Calu3 (cell line): ENCODE results near the gene BAAT. TPM values are rescaled to one million over a fixed set of nuclear protein-coding genes. Genes with fewer than 3 reads are reported as not detected.

Source experiments
- BruUV-seq: library from RNA; stranded (reverse); fragments of 400-500 nt; replicated peaks from 2 replicates; lab custom pipeline; 2021; lab: Mats Ljungman, UMichigan
- CTCF ChIA-PET: fragments of 300-600 bp; sonication (Branson Sonifier 250); formaldehyde crosslinking; loops from one replicate; lab custom pipeline; 2022; ENCODE audit warnings: antibody characterized with exemption; lab: Charles Lee
- DNase-seq: peaks from one replicate; pipeline ENCODE4 v3.0.0; 2022
- H3K27ac Mint-ChIP-seq: one replicate; pipeline ENCODE4 v1.8.0; 2022; ENCODE audit warnings: mixed read lengths; ENCODE audit not compliant: unreplicated experiment
- H3K27me3 Mint-ChIP-seq: one replicate; pipeline ENCODE4 v1.8.0; 2022; ENCODE audit warnings: mixed read lengths; ENCODE audit not compliant: unreplicated experiment
- H3K36me3 Mint-ChIP-seq: one replicate; pipeline ENCODE4 v1.8.0; 2022; ENCODE audit warnings: mild to moderate bottlenecking, moderate library complexity, mixed read lengths; ENCODE audit not compliant: insufficient read depth, unreplicated experiment
- H3K4me1 Mint-ChIP-seq: one replicate; pipeline ENCODE4 v1.8.0; 2022; ENCODE audit warnings: mild to moderate bottlenecking, low read depth, mixed read lengths; ENCODE audit not compliant: unreplicated experiment
- H3K4me3 Mint-ChIP-seq: one replicate; pipeline ENCODE4 v1.8.0; 2022; ENCODE audit warnings: mild to moderate bottlenecking, low read depth, moderate library complexity, mixed read lengths; ENCODE audit not compliant: unreplicated experiment
- H3K9me3 Mint-ChIP-seq: one replicate; pipeline ENCODE4 v1.8.0; 2022; ENCODE audit warnings: low read depth, mixed read lengths; ENCODE audit not compliant: unreplicated experiment
- intact Hi-C: fragments of 100-400 bp; cut with micrococcal nuclease; formaldehyde crosslinking; loops from one replicate; pipeline ENCODE4 v1.10.0; 2022; ENCODE audit not compliant: unreplicated experiment
- total RNA-seq: library from RNA; stranded (reverse); gene quantifications from 2 replicates; pipeline ENCODE4 v1.2.3, GENCODE V29; 2022
- TF ChIP-seq, protein P1 (sequence below): fragments of 200-600 bp; IDR thresholded peaks from one replicate; pipeline ENCODE4 v1.8.0; 2022; ENCODE audit warnings: antibody characterized with exemption; ENCODE audit not compliant: unreplicated experiment

BAAT gene
- total RNA-seq, 1 experiment from 2014 or later = 10.2 TPM

DNA sequence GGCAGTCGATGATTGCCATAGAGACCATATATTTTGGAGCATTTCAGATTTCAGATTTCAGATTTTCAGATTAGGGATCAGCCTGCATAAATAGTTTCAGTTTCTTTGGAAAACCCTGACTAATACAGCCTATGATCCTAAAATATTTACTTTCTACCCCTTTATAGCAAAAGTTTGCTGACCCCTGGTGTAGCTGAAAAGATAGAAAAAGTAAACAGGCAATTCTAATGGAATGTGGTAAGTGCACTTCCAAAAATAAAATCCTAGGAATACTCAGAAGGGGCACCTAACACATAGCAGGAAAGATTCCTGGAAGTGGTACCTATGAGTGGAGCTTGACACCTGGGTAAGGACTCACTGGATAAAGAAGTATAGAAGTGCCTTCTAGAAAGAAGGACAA, 34.5 kb downstream of the BAAT start:
- H3K36me3 Mint-ChIP-seq = no peaks in the 10 kb centered on the region
- no peak overlapping the region for H3K27ac Mint-ChIP-seq
- no peak for DNase-seq
- H3K27me3 Mint-ChIP-seq = no peaks in the 10 kb centered on the region
- intact Hi-C loops = loop anchor here (5.0 kb wide), 1 partner anchor 37 kb away; the partner anchor contains the start of gene BAAT
- no TSS peak for BruUV-seq
- TF ChIP-seq, protein P1, sequence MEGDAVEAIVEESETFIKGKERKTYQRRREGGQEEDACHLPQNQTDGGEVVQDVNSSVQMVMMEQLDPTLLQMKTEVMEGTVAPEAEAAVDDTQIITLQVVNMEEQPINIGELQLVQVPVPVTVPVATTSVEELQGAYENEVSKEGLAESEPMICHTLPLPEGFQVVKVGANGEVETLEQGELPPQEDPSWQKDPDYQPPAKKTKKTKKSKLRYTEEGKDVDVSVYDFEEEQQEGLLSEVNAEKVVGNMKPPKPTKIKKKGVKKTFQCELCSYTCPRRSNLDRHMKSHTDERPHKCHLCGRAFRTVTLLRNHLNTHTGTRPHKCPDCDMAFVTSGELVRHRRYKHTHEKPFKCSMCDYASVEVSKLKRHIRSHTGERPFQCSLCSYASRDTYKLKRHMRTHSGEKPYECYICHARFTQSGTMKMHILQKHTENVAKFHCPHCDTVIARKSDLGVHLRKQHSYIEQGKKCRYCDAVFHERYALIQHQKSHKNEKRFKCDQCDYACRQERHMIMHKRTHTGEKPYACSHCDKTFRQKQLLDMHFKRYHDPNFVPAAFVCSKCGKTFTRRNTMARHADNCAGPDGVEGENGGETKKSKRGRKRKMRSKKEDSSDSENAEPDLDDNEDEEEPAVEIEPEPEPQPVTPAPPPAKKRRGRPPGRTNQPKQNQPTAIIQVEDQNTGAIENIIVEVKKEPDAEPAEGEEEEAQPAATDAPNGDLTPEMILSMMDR = no peak
- peaks cover 4% of the 10 kb centered on the region for H3K9me3 Mint-ChIP-seq
- peaks cover 24% of the 10 kb centered on the region for H3K4me1 Mint-ChIP-seq
- CTCF ChIA-PET = interaction anchor here (1.5 kb wide), 1 partner anchor 15 kb away, joined by 3 read pairs; no protein-coding TSS in a partner anchor
- no peak overlapping the region for H3K4me3 Mint-ChIP-seq

DNA sequence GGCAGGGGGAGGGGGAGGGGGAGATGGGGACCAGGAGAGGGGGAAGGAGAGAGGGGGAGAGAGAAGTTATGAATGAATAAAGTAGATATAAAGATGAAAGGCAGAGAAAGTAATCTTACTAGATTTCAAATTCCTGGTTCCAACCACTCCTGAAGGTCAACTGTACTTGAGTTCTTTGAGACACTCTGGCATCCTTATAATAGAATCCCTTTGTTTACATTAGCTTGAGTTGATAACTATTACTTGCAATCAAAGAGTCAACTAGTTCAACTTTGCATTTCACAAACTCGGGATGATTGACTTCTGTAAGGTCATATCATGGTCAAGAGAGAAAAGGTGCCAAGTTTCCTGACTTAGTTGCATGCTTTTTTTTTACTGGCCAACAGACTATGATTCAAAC, 42.2 kb downstream of the BAAT start:
- H3K4me3 Mint-ChIP-seq = no peak overlapping the region

DNA sequence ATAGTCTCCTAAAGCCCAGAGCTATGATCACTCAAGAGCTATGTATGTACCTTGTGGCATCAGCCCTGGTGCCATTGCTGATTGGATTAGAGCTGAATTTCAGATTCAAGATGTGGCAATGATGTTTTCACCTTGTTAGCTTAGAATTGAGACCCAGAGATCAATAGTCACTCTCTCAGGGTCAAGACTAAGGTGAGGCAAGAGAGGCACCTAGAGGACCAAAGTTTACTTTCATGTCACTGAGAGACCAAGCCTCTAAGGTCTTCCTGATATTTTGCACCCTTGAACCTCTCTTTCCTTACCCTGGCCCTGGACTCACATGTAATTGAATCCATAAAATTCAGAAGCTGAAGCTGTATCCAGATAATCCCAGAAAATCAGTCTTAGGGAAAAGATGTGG, 42.8 kb downstream of the BAAT start:
- CTCF ChIA-PET = interaction anchor here (0.5 kb wide), 1 partner anchor 48 kb away, joined by 7 read pairs; no protein-coding TSS in a partner anchor
- H3K36me3 Mint-ChIP-seq = no peaks in the 10 kb centered on the region
- H3K27me3 Mint-ChIP-seq = no peaks in the 10 kb centered on the region
- TF ChIP-seq, protein P1 = no peak
- no TSS peak for BruUV-seq
- H3K27ac Mint-ChIP-seq = no peak overlapping the region
- no peaks in the 10 kb centered on the region for H3K4me1 Mint-ChIP-seq
- intact Hi-C loops = no loop called here
- no peak for DNase-seq
- H3K4me3 Mint-ChIP-seq = no peak overlapping the region
- no peaks in the 10 kb centered on the region for H3K9me3 Mint-ChIP-seq

More for the DNA sequence above, 42.2 kb downstream of the BAAT start:
- Mint-ChIP-seq H3K36me3 (no peaks in the 10 kb centered on the region), H3K27ac (no peak overlapping the region), H3K27me3 (no peaks in the 10 kb centered on the region), H3K4me1 (no peaks in the 10 kb centered on the region), H3K9me3 (no peaks in the 10 kb centered on the region)
- CTCF ChIA-PET = no interaction called here
- TF ChIP-seq, protein P1 = no peak
- BruUV-seq = no TSS peak
- DNase-seq = no peak
- intact Hi-C loops = no loop called here

DNA sequence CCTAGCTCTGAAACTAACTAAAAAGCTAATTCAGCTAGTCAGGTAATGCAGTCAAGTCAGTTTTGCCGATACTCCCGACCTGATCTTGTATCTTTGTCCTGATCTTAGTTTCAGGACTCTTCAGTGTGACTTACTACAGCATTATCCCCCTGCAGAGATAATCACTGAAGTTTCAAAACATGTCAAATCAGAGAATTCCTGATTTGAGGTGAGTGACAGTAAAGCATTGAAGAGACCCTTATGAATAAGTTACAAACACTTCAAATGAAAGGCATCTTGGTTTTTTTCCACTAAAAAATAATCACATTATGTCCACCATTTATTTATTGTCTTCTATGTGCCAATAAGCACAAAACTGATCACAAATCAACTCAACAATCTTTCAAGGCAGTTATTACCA, 47.6 kb downstream of the BAAT start:
- Mint-ChIP-seq H3K36me3 (no peaks in the 10 kb centered on the region), H3K27ac (no peak overlapping the region), H3K9me3 (no peaks in the 10 kb centered on the region), H3K27me3 (no peaks in the 10 kb centered on the region), H3K4me3 (no peak overlapping the region), H3K4me1 (no peaks in the 10 kb centered on the region)
- CTCF ChIA-PET = interaction anchor here (0.6 kb wide), 2 partner anchors 30 to 42 kb away, joined by 3 read pairs; no protein-coding TSS in a partner anchor
- TF ChIP-seq, protein P1 = no peak
- no TSS peak for BruUV-seq
- intact Hi-C loops = no loop called here
- DNase-seq = no peak
